NT2/D1 (cell line): ENCODE measurements around the gene ATG9A.

Experiments used
- DNase-seq: peaks from one replicate; pipeline ENCODE4 v3.0.0-alpha.2; 2011; ENCODE audit warnings: low read depth, low spot score
- H3K27me3 ChIP-seq: 2 replicates; pipeline ENCODE4 v1.6.0; 2011; ENCODE audit warnings: mild to moderate bottlenecking; ENCODE audit not compliant: insufficient read length, insufficient read depth
- H3K36me3 ChIP-seq: 2 replicates; pipeline ENCODE4 v1.6.1; 2011; ENCODE audit warnings: mild to moderate bottlenecking, low read length, mixed read lengths; ENCODE audit not compliant: insufficient read depth, insufficient read length
- H3K4me1 ChIP-seq: 2 replicates; pipeline ENCODE4 v1.5.1; 2011; ENCODE audit not compliant: insufficient read depth, insufficient read length
- H3K4me3 ChIP-seq: 2 replicates; pipeline ENCODE4 v1.5.1; 2011; ENCODE audit warnings: low read depth; ENCODE audit not compliant: insufficient read length
- H3K9ac ChIP-seq: 2 replicates; pipeline ENCODE4 v1.6.0; 2011; ENCODE audit warnings: low read depth; ENCODE audit not compliant: insufficient read length
- H3K9me3 ChIP-seq: 2 replicates; pipeline ENCODE4 v1.5.1; 2011; ENCODE audit warnings: mild to moderate bottlenecking, low read length; ENCODE audit not compliant: insufficient read depth
- SUZ12 ChIP-seq: IDR thresholded peaks from 2 replicates; pipeline ENCODE4 v1.6.1; 2011; ENCODE audit not compliant: insufficient read length, insufficient read depth; ENCODE audit errors: extremely low read depth
- YY1 ChIP-seq: IDR thresholded peaks from 2 replicates; pipeline ENCODE4 v1.6.1; 2011; ENCODE audit not compliant: insufficient read length, insufficient read depth
- ZNF274 ChIP-seq: IDR thresholded peaks from 2 replicates; pipeline ENCODE4 v1.6.1; 2011; ENCODE audit warnings: mild to moderate bottlenecking, low read depth, low read length

Gene ATG9A

GRCh38 chr2:219199470-219200211 lies 29.8 kb downstream of the ATG9A start:
- Histone ChIP-seq H3K9ac (no peak overlapping the region), H3K27me3 (no peaks in the 10 kb centered on the region), H3K36me3 (no peaks in the 10 kb centered on the region), H3K4me1 (peaks cover 3% of the 10 kb centered on the region), H3K4me3 (no peak overlapping the region), H3K9me3 (peaks cover 11% of the 10 kb centered on the region; the same call in 1 of the 2 replicates)
- no peak for TF ChIP-seq SUZ12
- TF ChIP-seq ZNF274 = no peak
- TF ChIP-seq YY1 = no peak
- DNase-seq = no peak

GRCh38 chr2:219198974-219199373 lies 30.5 kb downstream of the ATG9A start:
- no peaks in the 10 kb centered on the region for H3K36me3 ChIP-seq
- no peak overlapping the region for H3K9ac ChIP-seq
- no peak overlapping the region for H3K4me3 ChIP-seq
- TF ChIP-seq SUZ12 (no peak), ZNF274 (no peak), YY1 (no peak)
- no peaks in the 10 kb centered on the region for H3K27me3 ChIP-seq
- H3K4me1 ChIP-seq = peaks cover 3% of the 10 kb centered on the region
- H3K9me3 ChIP-seq = peaks cover 6% of the 10 kb centered on the region; the same call in 1 of the 2 replicates
- no peak for DNase-seq

DNA sequence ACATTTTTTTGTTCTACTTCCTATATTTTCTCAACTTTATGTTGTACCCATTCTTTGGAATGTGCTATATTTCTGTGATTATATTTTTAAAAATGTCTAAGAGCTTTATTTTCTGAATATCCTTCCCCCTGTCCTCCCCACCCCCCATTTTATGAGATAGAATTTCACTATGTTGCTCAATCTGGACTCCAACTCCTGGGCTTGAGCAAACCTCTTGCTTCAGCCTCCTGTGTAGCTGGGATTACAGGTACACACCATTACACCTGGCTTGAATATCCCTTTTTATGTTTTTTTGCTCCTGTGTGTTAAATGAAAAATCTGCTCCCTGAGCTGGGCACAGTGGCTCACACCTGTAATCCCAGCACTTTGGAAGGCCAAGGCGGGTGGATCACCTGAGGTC lies 32.0 kb downstream of the ATG9A start:
- Histone ChIP-seq H3K4me3 (no peak overlapping the region), H3K36me3 (no peaks in the 10 kb centered on the region), H3K27me3 (no peaks in the 10 kb centered on the region), H3K9ac (no peak overlapping the region), H3K9me3 (peaks cover 6% of the 10 kb centered on the region; the same call in 1 of the 2 replicates), H3K4me1 (peaks cover 3% of the 10 kb centered on the region)
- DNase-seq = no peak
- TF ChIP-seq ZNF274 = no peak
- TF ChIP-seq SUZ12 = no peak
- TF ChIP-seq YY1 = no peak

DNA sequence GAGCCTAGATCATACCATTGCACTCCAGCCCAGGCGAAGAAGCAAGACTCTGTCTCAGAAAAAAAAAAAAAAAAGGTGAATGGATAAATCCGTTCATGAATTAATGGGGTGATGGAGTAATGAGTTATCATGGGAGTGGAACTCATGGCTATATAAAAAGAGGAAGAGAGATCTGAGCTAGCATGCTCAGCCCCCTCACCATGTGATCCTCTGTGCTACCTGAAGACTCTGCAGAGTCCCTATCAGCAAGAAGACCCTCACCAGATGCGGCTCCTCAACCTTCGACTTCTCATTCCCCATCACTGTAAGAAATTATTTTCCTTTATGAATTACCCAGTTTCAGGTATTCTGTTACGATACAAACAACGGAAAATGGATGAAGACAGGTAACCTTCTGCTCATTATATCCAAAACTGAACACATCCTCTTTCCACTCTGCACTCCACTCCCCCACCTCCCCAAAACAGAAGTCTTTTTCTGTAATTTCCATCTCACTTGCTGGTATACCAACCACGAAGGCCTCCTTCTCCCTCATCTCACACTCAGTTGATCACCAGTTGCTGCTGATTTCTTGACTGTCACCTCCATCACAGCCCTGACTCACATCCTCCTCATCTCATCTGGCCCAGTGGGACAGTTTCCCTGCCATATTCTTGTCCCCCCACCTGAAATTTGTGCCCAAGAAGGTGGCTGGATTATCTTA lies 42.5 kb downstream of the ATG9A start:
- Histone ChIP-seq H3K36me3 (peaks cover 26% of the 10 kb centered on the region), H3K9ac (no peak overlapping the region), H3K4me3 (no peak overlapping the region), H3K27me3 (no peaks in the 10 kb centered on the region), H3K4me1 (no peaks in the 10 kb centered on the region), H3K9me3 (no peaks in the 10 kb centered on the region)
- TF ChIP-seq SUZ12 (no peak), ZNF274 (no peak), YY1 (no peak)
- no peak for DNase-seq

- no peak for DNase-seq
- no peak overlapping the region for H3K9ac ChIP-seq
- H3K27me3 ChIP-seq = no peaks in the 10 kb centered on the region
- peaks cover 53% of the 10 kb centered on the region for H3K36me3 ChIP-seq
- no peaks in the 10 kb centered on the region for H3K4me1 ChIP-seq
- no peak for TF ChIP-seq ZNF274
- TF ChIP-seq YY1 = no peak
- no peak for TF ChIP-seq SUZ12
- no peak overlapping the region for H3K4me3 ChIP-seq
- H3K9me3 ChIP-seq = no peaks in the 10 kb centered on the region
Measured at GRCh38 chr2:219184121-219184520, 45.3 kb downstream of the ATG9A start.

DNA sequence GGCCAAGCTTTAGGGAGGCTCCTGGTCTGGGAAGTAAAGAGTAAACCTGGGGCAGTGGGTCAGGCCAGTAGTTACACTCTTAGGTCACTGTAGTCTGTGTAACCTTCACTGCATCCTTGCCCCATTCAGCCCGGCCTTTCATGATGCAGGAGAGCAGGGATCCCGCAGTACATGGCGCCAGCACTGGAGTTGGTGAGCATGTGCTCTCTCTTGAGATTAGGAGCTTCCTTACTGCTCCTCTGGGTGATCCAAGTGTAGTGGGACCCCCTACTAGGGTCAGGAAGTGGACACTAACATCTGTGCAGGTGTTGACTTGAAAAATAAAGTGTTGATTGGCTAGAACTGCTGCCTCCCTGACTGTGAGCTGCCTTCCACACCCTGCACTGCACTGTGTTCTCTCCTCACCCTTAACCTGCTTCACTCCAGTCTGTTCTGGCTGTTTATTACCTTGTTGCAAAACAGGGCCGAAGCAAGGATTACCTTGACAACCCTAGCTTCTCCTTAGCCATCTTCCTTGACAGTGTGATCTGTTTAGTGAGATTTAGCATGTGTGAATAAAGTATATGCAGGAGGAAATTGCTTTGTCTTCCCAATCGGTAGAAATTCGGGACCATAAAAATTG lies 46.2 kb downstream of the ATG9A start:
- Histone ChIP-seq H3K9ac (no peak overlapping the region), H3K4me1 (no peaks in the 10 kb centered on the region), H3K36me3 (peaks cover 53% of the 10 kb centered on the region), H3K4me3 (no peak overlapping the region), H3K9me3 (no peaks in the 10 kb centered on the region), H3K27me3 (no peaks in the 10 kb centered on the region)
- TF ChIP-seq YY1 = no peak
- no peak for TF ChIP-seq SUZ12
- no peak for TF ChIP-seq ZNF274
- DNase-seq = no peak
